Epithelial cell of proximal tubule (primary cell): Measurements from ENCODE around the gene CCDC187. TPM values are rescaled to one million over a fixed set of nuclear protein-coding genes. Genes with fewer than 3 reads are reported as not detected.
"Not testable (repeated sequence)": the region's sequence is repeated elsewhere in the genome, so short reads cannot be mapped to it uniquely, and the experiment has no call there.

ENCODE experiments used
- DNase-seq: peaks from one replicate; pipeline ENCODE4 v3.0.0-alpha.2; 2011; ENCODE audit warnings: low read depth
- H3K4me3 ChIP-seq: 2 replicates; pipeline ENCODE4 v1.5.1; 2011; ENCODE audit warnings: low read depth, mild to moderate bottlenecking, low read length
- CTCF ChIP-seq: conservative IDR thresholded peaks from 2 replicates; pipeline ENCODE4 v1.5.1; 2012; ENCODE audit warnings: low read depth, mild to moderate bottlenecking, low read length
- total RNA-seq: library from RNA; depleted of rRNA; stranded (reverse); fragments of >200 nt; gene quantifications from 2 replicates; pipeline ENCODE4 v1.2.3, GENCODE V29; 2015

The CCDC187 gene
- total RNA-seq, 1 donor from 2014 or later = 0.75 TPM

GRCh38 chr9:136270173-136270705 lies 33.7 kb downstream of the CCDC187 start:
- DNase-seq = no peak
- H3K4me3 ChIP-seq = no peak overlapping the region
- TF ChIP-seq CTCF = no peak

- no peak overlapping the region for H3K4me3 ChIP-seq
- no peak for DNase-seq
- TF ChIP-seq CTCF = no peak
Measured at GRCh38 chr9:136268735-136269134, 35.2 kb downstream of the CCDC187 start.

- peak; percentile 16 for TF ChIP-seq CTCF
- no peak for DNase-seq
- H3K4me3 ChIP-seq = no peak overlapping the region
Measured at GRCh38 chr9:136268318-136268717, 35.6 kb downstream of the CCDC187 start.

DNA sequence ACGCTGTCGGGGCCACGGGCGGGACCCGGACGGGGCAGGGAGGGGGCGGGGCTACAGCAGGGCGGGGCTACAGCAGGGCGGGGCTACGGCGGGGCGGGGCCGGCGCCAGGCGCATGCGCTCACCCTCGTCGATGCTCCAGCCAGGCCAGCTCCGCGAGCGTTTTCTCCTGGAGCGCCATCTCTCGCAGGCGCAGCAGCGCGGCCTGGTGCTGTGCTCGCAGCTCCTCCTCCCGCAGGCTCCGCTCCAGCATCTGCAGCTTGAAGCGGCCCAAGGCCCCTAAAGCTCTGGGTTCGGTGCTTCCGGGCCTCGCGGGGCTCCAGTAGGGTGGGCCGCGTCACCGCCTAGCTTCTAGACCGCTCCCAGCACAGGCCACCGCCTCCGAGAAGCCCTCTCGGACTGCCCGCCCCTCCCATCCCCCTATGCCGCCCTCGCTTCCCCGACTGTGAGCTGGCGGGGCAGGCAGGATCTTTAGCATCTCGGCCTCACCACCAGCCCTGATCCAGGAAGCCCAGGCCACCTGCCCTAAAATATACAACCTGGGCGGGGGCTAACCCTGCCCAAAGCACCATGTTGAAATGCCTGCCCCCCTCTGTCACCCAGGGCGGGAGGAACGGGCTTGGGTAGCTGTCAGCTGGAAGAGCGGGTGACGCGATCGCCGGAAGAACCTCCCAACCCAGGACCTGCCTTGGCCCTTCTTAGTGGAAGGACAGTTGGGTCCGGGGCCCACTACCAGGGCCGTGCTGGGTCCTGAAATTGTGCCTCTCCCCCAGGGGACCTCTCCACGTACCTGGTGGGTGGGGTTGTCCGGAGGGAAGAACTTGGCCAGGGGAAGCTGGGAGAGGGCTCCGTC lies 36.4 kb downstream of the CCDC187 start:
- DNase-seq = no peak
- no peak for TF ChIP-seq CTCF
- peak overlapping the region; percentile 54 for H3K4me3 ChIP-seq

- DNase-seq, H3K4me3 ChIP-seq: not testable (repeated sequence)
Measured at GRCh38 chr9:136266641-136267040, 37.3 kb downstream of the CCDC187 start.

DNA sequence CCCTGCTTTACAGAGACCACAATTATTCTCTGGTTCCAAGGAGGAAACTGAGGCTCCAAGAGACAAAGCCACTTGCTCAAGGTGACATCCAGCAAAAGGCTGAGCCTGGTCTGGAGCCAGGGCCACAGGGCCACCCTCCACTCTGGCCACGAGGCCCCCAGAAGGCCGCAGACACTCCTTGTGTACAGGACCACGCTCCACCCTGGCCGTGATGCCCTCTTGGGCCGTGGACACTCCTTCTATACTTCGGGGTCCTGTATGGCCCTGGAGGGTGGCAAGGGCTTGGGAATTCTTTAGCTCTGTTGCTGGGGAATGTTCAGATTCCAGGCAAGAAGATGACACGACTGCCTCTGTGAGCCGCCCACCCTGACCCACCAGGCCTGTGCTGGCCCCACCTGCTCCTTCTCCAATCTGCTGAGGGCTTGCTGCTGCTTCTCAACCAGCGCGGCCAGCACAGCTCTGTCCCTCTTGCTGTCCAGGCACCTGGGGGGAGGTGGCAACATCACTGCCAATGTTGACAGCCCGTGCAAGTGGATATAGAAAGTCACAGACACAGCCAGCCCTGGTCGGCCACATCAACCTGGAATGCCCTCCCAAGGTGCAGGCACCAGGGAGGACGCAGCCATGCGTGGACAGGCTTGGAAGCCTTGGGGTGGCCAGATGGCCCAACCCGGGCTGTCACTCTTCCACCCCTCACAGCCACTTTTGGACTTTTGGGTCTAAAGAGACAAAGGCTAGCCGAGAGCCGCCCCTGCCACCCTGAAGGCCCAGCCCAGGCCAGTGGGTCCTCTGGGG lies 38.1 kb downstream of the CCDC187 start:
- TF ChIP-seq CTCF = no peak
- no peak overlapping the region for H3K4me3 ChIP-seq
- no peak for DNase-seq
